K562 (cell line): ENCODE results near the gene COL6A6. TPM values are rescaled to one million over a fixed set of nuclear protein-coding genes. Genes with fewer than 3 reads are reported as not detected.

Source experiments
- ATAC-seq: fragments of 200-7000 bp; cut with Tn5 transposase; 3 replicates; pipeline ENCODE4 v1.9.1; 2020; ENCODE audit warnings: moderate library complexity
- BruUV-seq: library from RNA; stranded (reverse); fragments of 400-500 nt; replicated peaks from 2 replicates; lab custom pipeline; 2021; lab: Mats Ljungman, UMichigan
- CTCF ChIA-PET: fragments of 300-600 bp; formaldehyde crosslinking; extraction: SDS; loops from one replicate; lab custom pipeline; 2021; ENCODE audit warnings: low intra/inter-chr PET ratio; lab: Yijun Ruan, JAX
- POLR2A ChIA-PET: fragments of 300-600, 350-650 bp; sonication (Branson Sonifier 250); formaldehyde crosslinking; extraction: SDS; loops from one replicate; lab custom pipeline; 2021; ENCODE audit warnings: antibody characterized with exemption, inconsistent platforms; lab: Yijun Ruan, JAX
- DNase-seq, 4 experiments: peaks; one replicate each; pipeline versions ENCODE4 v3.0.0 to v3.0.0-alpha.2; 2011 to 2018; ENCODE audit warnings: low spot score in 3 of 4, mixed read lengths in 3 of 4; ENCODE audit errors: extremely low read depth in 1 of 4
- FAIRE-seq: peaks from 2 replicates; lab custom pipeline; 2011; peaks lifted over from hg19 to GRCh38; lab: Jason Lieb, UNC
- H2AFZ ChIP-seq: 2 replicates; pipeline ENCODE4 v1.6.0; 2011; ENCODE audit warnings: low read depth, low read length, control low read depth, inconsistent platforms
- H3K27ac ChIP-seq: fragments of 200-600 bp; 3 replicates; pipeline ENCODE4 v1.8.0; 2011; ENCODE audit warnings: low read depth, mild to moderate bottlenecking, control low read depth, inconsistent platforms, low read length, moderate library complexity, mixed read lengths; ENCODE audit errors: extremely low read depth
- H3K27me3 ChIP-seq, 2 experiments: fragments of 300-600 bp in 1 of 2; 2 replicates in 1 of 2; 3 replicates in 1 of 2; pipeline versions ENCODE4 v1.6.0 to v1.8.0; 2011; ENCODE audit warnings: inconsistent platforms in 2 of 2, low read length in 2 of 2, mild to moderate bottlenecking in 1 of 2, mixed read lengths in 1 of 2, moderate library complexity in 1 of 2; ENCODE audit not compliant: control insufficient read depth in 2 of 2, insufficient read depth in 2 of 2
- H3K36me3 ChIP-seq: fragments of 300-600 bp; 3 replicates; pipeline ENCODE4 v1.8.0; 2011; ENCODE audit warnings: mild to moderate bottlenecking, low read length, inconsistent platforms; ENCODE audit not compliant: control insufficient read depth, insufficient read depth
- H3K4me1 ChIP-seq, 2 experiments: fragments of 200-600 bp in 1 of 2; replicated peaks in 1 of 2; 2 replicates in 1 of 2; 3 replicates in 1 of 2; pipeline versions ENCODE4 v1.5.1 to v1.8.0; 2011; ENCODE audit warnings: inconsistent platforms in 2 of 2, low read length in 2 of 2, mild to moderate bottlenecking in 1 of 2, mixed read lengths in 1 of 2, moderate library complexity in 1 of 2; ENCODE audit not compliant: control insufficient read depth in 2 of 2, insufficient read depth in 2 of 2
- H3K4me2 ChIP-seq: 2 replicates; pipeline ENCODE4 v1.6.1; 2011; ENCODE audit warnings: low read length, control low read depth, inconsistent platforms, mixed read lengths; ENCODE audit not compliant: insufficient read depth
- H3K4me3 ChIP-seq: fragments of 200-600 bp; sonication (generic), shearing (Covaris generic); 2 replicates; pipeline ENCODE4 v1.5.1; 2016; ENCODE audit warnings: control low read depth, inconsistent platforms
- H3K79me2 ChIP-seq: fragments of 200-600 bp; 3 replicates; pipeline ENCODE4 v1.8.0; 2011; ENCODE audit warnings: low read length, inconsistent platforms; ENCODE audit not compliant: control insufficient read depth, insufficient read depth
- H3K9ac ChIP-seq, 2 experiments: 2 replicates each; pipeline versions ENCODE4 v1.6.0 to v1.6.1; 2011; ENCODE audit warnings: low read depth in 2 of 2, low read length in 2 of 2, control low read depth in 1 of 2, inconsistent platforms in 1 of 2, mild to moderate bottlenecking in 1 of 2, mixed read lengths in 1 of 2; ENCODE audit not compliant: insufficient read depth in 1 of 2
- H3K9me1 ChIP-seq: one replicate; pipeline ENCODE4 v1.6.0; 2011; ENCODE audit warnings: inconsistent platforms, mild to moderate bottlenecking, low read length, moderate library complexity; ENCODE audit not compliant: control insufficient read depth, insufficient read depth
- H3K9me3 ChIP-seq: replicated peaks from 2 replicates; pipeline ENCODE4 v1.5.1; 2011; ENCODE audit warnings: low read depth, low read length, inconsistent platforms; ENCODE audit not compliant: control insufficient read depth, insufficient read depth
- H4K20me1 ChIP-seq: replicated peaks from 2 replicates; pipeline ENCODE4 v1.6.1; 2011; ENCODE audit warnings: low read length, inconsistent platforms, mixed read lengths; ENCODE audit not compliant: control insufficient read depth, insufficient read depth
- AFF1 ChIP-seq, 2 experiments: fragments of 450-650 bp; IDR thresholded peaks; 2 replicates each; pipeline ENCODE4 v1.6.1; 2018; ENCODE audit warnings: mild to moderate bottlenecking in 2 of 2, low read depth in 1 of 2; ENCODE audit not compliant: partially characterized antibody in 2 of 2
- HOXB6 ChIP-seq: fragments of 250-450 bp; sonication (Bioruptor Pico); IDR thresholded peaks from 2 replicates; pipeline ENCODE4 v1.5.1; 2022; ENCODE audit warnings: mild to moderate bottlenecking, borderline replicate concordance
- IRF2 ChIP-seq: sonication (generic); formaldehyde crosslinking; IDR thresholded peaks from 2 replicates; pipeline ENCODE4 v1.8.1; 2022; ENCODE audit warnings: mild to moderate bottlenecking, missing genetic modification reagents
- LARP7 ChIP-seq: fragments of 450-650 bp; IDR thresholded peaks from 2 replicates; pipeline ENCODE4 v1.6.1; 2016
- NELFE ChIP-seq: IDR thresholded peaks from 2 replicates; pipeline ENCODE4 v1.6.1; 2011; ENCODE audit warnings: mild to moderate bottlenecking; ENCODE audit not compliant: insufficient read depth, insufficient read length
- SMARCC2 ChIP-seq: fragments of 450-650 bp; IDR thresholded peaks from 2 replicates; pipeline ENCODE4 v1.6.1; 2017; ENCODE audit warnings: antibody characterized with exemption, moderate library complexity, mild to moderate bottlenecking, low read depth
- VEZF1 ChIP-seq: fragments of 200-800 bp; sonication (Bioruptor generic); IDR thresholded peaks from 2 replicates; pipeline ENCODE4 v1.6.1; 2017; ENCODE audit warnings: missing genetic modification characterization, missing compliant biosample characterization
- ZNF3 ChIP-seq: fragments of 250-450 bp; sonication (Bioruptor Pico); IDR thresholded peaks from 2 replicates; pipeline ENCODE4 v1.5.0; 2021; ENCODE audit warnings: mild to moderate bottlenecking, moderate library complexity
- ZNF431 ChIP-seq: sonication (generic); formaldehyde crosslinking; IDR thresholded peaks from 2 replicates; pipeline ENCODE4 v1.8.0; 2022; ENCODE audit warnings: mild to moderate bottlenecking, missing genetic modification reagents
- ZNF561 ChIP-seq: fragments of 450-650 bp; formaldehyde crosslinking; conservative IDR thresholded peaks from 2 replicates; pipeline ENCODE4 v1.4.0; 2020; ENCODE audit warnings: mild to moderate bottlenecking, moderate library complexity
- WGBS: fragments of 100-300 bp; shearing (Covaris generic); methylation state at CpG from one replicate; pipeline ENCODE4 v1.1.6; 2016; ENCODE audit warnings: low coverage, mixed read lengths; ENCODE audit not compliant: insufficient coverage; ENCODE audit errors: missing lambda C conversion rate; 5-methylcytosine and 5-hydroxymethylcytosine counted together
- in situ Hi-C: fragments of 300-500 bp; cut with MboI; formaldehyde crosslinking; loops from 4 replicates; pipeline ENCODE4 v1.15.0; 2018; ENCODE audit warnings: inconsistent platforms, mixed read lengths
- intact Hi-C: fragments of 100-400 bp; cut with micrococcal nuclease; formaldehyde crosslinking; loops from 2 replicates; pipeline ENCODE4 v1.14.2; 2022
- polyA plus RNA-seq, 8 experiments: library from polyadenylated mRNA; depleted of rRNA in 4 of 8; stranded (reverse) in 5 of 8; unstranded in 3 of 8; fragments of >200 nt; fragmentation: Nextera tagmentation in 2 of 8; fragmentation: Illumina TruSeq in 1 of 8; extraction: Ambion mirVana in 2 of 8; extraction: Trizol in 1 of 8; gene quantifications; 2 replicates each; pipeline versions ENCODE4 v1.2.1 to v1.2.3, GENCODE V29; 2011 to 2014; ENCODE audit warnings: inconsistent platforms in 1 of 8, missing spikeins in 1 of 8
- total RNA-seq, 7 experiments: library from RNA; depleted of rRNA in 6 of 7; stranded (reverse); fragments of >200 nt in 6 of 7; fragmentation: Illumina TruSeq in 2 of 7; extraction: Trizol in 2 of 7; gene quantifications; 2 replicates each; pipeline versions ENCODE4 v1.2.1 to v1.2.3, GENCODE V29; 2011 to 2021; ENCODE audit warnings: low replicate concordance in 1 of 7

Gene COL6A6
- total and polyA plus RNA-seq, 9 of the 15 experiments (the other 6 are each of a cell fraction or from before 2014, with no cell fraction given) = 0.03 to 0.04 (median 0.03) TPM; not detected in 4

GRCh38 chr3:130514681-130515080, 2.3 kb upstream of the COL6A6 start:
- H3K4me2 ChIP-seq = no peak overlapping the region
- no peaks in the 10 kb centered on the region for H4K20me1 ChIP-seq
- H3K9me1 ChIP-seq = no peaks in the 10 kb centered on the region
- no peak overlapping the region for H2AFZ ChIP-seq
- in situ Hi-C loops (no loop called here), intact Hi-C loops (no loop called here)
- no peaks in the 10 kb centered on the region for H3K79me2 ChIP-seq
- ATAC-seq (no peak), FAIRE-seq (no peak), DNase-seq (no peak)
- no peaks in the 10 kb centered on the region for H3K9me3 ChIP-seq
- ChIA-PET CTCF (no interaction called here), POLR2A (interaction anchor here (0.9 kb wide), 1 partner anchor 171 kb away, joined by 3 read pairs; no protein-coding TSS in a partner anchor)
- H3K36me3 ChIP-seq = no peaks in the 10 kb centered on the region
- H3K27me3 ChIP-seq = peaks cover 3 to 13% of the 10 kb centered on the region in 2 experiments; a peak in 3 of 5 replicates
- WGBS = 13% methylated on average over 1 of the region's 1 CpG
- no peak for TF ChIP-seq IRF2
- TF ChIP-seq SMARCC2 = no peak
- TF ChIP-seq ZNF431 (CRISPR knock-in tag) = no peak
- no peak overlapping the region for H3K27ac ChIP-seq
- no TSS peak for BruUV-seq
- no peak overlapping the region for H3K4me3 ChIP-seq
- H3K4me1 ChIP-seq = peaks cover 0 to 7% of the 10 kb centered on the region in 2 experiments; a peak in 2 of 5 replicates
- no peak overlapping the region for H3K9ac ChIP-seq

GRCh38 chr3:130515755-130516154, 1.2 kb upstream of the COL6A6 start:
- WGBS = 6% methylated on average over 2 of the region's 2 CpGs
- no peak overlapping the region for H3K4me2 ChIP-seq
- TF ChIP-seq HOXB6 = no peak
- TF ChIP-seq ZNF561 (CRISPR knock-in tag) = no peak
- TF ChIP-seq AFF1 (IDR thresholded peaks at IDR 0.05; ENCODE audit: low read depth in 1 of 2, partially characterized antibody in 2 of 2) = no peak
- TF ChIP-seq LARP7 = no peak
- TF ChIP-seq ZNF3 (CRISPR knock-in tag) = no peak
- no peak for TF ChIP-seq VEZF1
- TF ChIP-seq NELFE = no peak

More at GRCh38 chr3:130515755-130516154, 1.2 kb upstream of the COL6A6 start:
- H3K79me2 ChIP-seq = no peaks in the 10 kb centered on the region
- no TSS peak for BruUV-seq
- H2AFZ ChIP-seq = no peak overlapping the region
- H3K9ac ChIP-seq = no peak overlapping the region
- POLR2A ChIA-PET = no interaction called here
- ATAC-seq = no peak
- in situ Hi-C loops (no loop called here), intact Hi-C loops (no loop called here)
- H4K20me1 ChIP-seq = no peaks in the 10 kb centered on the region
- no peaks in the 10 kb centered on the region for H3K9me3 ChIP-seq
- H3K27ac ChIP-seq = no peak overlapping the region
- no peaks in the 10 kb centered on the region for H3K9me1 ChIP-seq
- no peak overlapping the region for H3K4me3 ChIP-seq
- CTCF ChIA-PET = no interaction called here
- H3K4me1 ChIP-seq = peaks cover 0 to 7% of the 10 kb centered on the region in 2 experiments; a peak in 2 of 5 replicates
- H3K27me3 ChIP-seq = peaks cover 3 to 13% of the 10 kb centered on the region in 2 experiments; a peak in 3 of 5 replicates
- no peak for FAIRE-seq
- no peaks in the 10 kb centered on the region for H3K36me3 ChIP-seq
- no peak for DNase-seq
